AG09319 (cell line): ENCODE results near the gene SCYL1.

ENCODE experiments used
- DNase-seq: peaks from one replicate; pipeline ENCODE4 v3.0.0-alpha.2; 2010; ENCODE audit warnings: low read depth; ENCODE audit errors: extremely low read depth
- CTCF ChIP-seq: IDR thresholded peaks from 2 replicates; pipeline ENCODE4 v1.5.1; 2011; ENCODE audit warnings: low read depth, mild to moderate bottlenecking, inconsistent platforms, low read length, moderate library complexity

Gene SCYL1

GRCh38 chr11:65538915-65539743 lies 14.2 kb downstream of the SCYL1 start:
- no peak for DNase-seq
- no peak for TF ChIP-seq CTCF

- TF ChIP-seq CTCF, result no peak
- DNase-seq, result no peak
Measured at GRCh38 chr11:65539744-65540289, 14.9 kb downstream of the SCYL1 start.

GRCh38 chr11:65540290-65541092 lies 15.6 kb downstream of the SCYL1 start:
- TF ChIP-seq CTCF, result peak; percentile 83
- peak; percentile 77 for DNase-seq

- DNase-seq, result no peak
- TF ChIP-seq CTCF, result no peak
Measured at GRCh38 chr11:65541093-65541982, 16.5 kb downstream of the SCYL1 start.

- TF ChIP-seq CTCF, result no peak
Measured at GRCh38 chr11:65542738-65543390, 18.0 kb downstream of the SCYL1 start.

GRCh38 chr11:65545853-65546216 lies 21.0 kb downstream of the SCYL1 start:
- no peak for DNase-seq

More at GRCh38 chr11:65542738-65543390, 18.0 kb downstream of the SCYL1 start:
- DNase-seq, result no peak

More at GRCh38 chr11:65545853-65546216, 21.0 kb downstream of the SCYL1 start:
- TF ChIP-seq CTCF, result no peak
